ENCODE results near the gene DRAXIN.

The DRAXIN gene

DNA sequence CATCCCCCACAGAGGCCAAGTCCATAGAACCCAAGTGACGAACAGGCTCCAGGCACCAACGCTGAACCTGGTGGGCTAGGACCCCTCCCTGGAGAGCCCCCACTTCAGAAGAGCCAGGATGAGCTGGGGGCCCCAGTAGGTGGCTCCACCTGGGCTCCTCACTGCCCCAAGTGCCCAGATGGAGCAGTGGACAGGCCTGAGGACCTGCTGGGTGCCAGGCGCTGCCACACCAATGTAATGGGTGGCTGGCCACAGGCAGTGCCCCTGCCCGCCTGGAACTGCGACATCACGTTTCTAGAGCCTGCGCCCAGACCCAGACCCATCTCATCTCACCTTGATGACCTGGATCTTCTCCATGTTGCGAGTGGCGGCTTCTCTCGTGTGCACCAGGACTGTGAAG lies 16.2 kb upstream of the DRAXIN start:
- DNase-seq (ENCODE audit: low read depth), result no peak
- TF ChIP-seq, protein P1, sequence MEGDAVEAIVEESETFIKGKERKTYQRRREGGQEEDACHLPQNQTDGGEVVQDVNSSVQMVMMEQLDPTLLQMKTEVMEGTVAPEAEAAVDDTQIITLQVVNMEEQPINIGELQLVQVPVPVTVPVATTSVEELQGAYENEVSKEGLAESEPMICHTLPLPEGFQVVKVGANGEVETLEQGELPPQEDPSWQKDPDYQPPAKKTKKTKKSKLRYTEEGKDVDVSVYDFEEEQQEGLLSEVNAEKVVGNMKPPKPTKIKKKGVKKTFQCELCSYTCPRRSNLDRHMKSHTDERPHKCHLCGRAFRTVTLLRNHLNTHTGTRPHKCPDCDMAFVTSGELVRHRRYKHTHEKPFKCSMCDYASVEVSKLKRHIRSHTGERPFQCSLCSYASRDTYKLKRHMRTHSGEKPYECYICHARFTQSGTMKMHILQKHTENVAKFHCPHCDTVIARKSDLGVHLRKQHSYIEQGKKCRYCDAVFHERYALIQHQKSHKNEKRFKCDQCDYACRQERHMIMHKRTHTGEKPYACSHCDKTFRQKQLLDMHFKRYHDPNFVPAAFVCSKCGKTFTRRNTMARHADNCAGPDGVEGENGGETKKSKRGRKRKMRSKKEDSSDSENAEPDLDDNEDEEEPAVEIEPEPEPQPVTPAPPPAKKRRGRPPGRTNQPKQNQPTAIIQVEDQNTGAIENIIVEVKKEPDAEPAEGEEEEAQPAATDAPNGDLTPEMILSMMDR (IDR thresholded peaks at IDR 0.05; ENCODE audit: control insufficient read depth, extremely low read depth, insufficient read depth), result no peak
- no peak overlapping the region for H3K4me3 ChIP-seq (ENCODE audit: low read depth, low read length)

DNA sequence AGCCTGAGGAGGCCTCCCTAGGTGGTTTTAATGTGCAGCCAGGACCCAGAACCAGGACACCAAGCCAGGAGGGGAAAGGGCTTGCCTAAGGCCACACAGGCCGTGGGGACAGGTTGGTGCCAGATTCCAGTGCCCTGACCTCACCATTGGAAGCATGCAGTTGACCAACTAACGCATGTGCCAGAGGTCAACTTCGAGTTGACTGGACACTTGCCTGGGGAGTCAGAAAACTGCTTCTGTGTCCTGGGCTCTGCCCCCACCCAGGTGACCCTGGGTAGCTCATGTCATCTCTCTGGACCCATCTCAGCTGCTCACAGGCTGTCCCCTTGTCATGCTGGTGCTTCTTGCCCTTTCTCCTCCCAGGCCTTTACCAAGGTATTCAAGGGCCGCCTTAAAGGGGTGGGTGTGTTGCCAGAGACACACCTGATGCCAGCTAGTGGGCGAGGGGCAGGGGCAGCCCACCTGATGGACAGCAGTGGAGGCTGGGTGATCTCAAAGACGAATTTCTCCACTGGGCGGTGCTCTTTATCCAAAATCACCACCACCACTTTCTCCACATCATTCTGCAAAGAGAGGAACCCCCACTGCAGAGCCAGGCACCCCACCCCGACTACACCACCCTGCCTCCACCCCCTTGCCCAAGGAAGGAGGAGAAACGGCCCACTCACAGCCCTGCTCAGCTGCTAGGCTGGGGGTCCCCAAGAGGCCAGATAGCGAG lies 15.0 kb upstream of the DRAXIN start:
- TF ChIP-seq, protein P1 (IDR thresholded peaks at IDR 0.05; ENCODE audit: control insufficient read depth, extremely low read depth, insufficient read depth), result no peak
- no peak overlapping the region for H3K4me3 ChIP-seq (ENCODE audit: low read depth, low read length)

DNA sequence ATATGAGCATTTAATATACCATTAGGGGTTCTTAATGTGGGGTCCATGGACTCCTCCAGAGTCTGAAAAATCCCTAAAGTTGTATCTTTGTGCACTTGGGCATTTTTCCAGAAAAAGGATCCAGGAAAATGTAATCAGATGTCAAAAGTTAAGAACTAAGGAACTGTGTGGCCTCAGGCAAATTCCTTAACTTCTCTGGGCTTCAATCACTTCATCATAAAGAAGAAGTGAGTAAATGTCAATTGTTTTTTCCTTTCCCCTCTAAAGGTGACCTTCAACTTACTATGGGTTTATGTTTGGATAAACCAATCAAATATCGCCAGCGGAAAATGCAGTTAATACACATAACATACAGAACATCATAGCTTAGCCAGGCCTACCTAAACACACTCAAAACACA lies 13.1 kb upstream of the DRAXIN start:
- no peak for DNase-seq (ENCODE audit: low read depth)
- no peak overlapping the region for H3K4me3 ChIP-seq (ENCODE audit: low read depth, low read length)
- TF ChIP-seq, protein P1 (IDR thresholded peaks at IDR 0.05; ENCODE audit: control insufficient read depth, extremely low read depth, insufficient read depth), result no peak

More for the DNA sequence above, 15.0 kb upstream of the DRAXIN start:
- no peak for DNase-seq (ENCODE audit: low read depth)

DNA sequence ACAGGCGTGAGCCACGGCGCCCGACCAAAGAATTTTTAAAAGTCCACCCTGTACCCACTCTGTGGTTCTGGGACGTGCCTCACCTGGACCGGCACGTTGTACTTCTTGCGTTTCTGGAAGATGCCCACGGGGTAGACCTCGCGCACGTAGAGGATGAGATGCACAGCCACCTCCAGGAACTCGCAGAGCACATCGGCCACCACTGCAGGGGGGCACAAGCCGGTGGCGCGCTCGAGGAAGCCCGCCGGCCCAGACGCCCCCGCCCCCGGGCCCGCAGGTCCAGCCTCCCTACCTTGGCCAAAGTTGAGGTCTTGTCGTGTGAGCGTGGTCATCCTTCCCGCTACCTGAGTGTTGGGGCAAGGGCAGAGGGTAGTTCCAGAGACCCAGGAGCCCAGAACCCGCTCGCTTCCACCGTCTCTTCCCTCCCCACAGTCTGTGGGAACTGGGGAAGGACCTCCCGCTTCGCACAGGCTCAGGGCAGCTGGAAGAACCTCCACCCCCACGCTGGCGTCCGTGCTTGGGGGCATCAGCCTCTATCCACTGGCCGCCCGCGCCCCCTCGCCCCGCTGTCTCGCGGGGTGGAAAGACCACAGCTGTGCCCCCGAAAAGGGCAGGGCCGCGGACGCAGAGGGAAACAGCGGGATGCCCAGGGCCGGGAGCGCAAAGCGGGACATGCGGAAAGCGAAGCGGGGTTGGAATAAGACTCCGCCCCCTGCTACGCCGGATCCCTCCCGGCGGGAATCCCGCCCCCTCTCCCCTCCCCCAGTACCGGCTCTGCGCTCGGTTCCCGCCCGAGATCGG lies 11.0 kb upstream of the DRAXIN start:
- peak overlapping the region; percentile 87 for H3K4me3 ChIP-seq (ENCODE audit: low read depth, low read length)
- TF ChIP-seq, protein P1 (IDR thresholded peaks at IDR 0.05; ENCODE audit: control insufficient read depth, extremely low read depth, insufficient read depth), result no peak
- no peak for DNase-seq (ENCODE audit: low read depth)

DNA sequence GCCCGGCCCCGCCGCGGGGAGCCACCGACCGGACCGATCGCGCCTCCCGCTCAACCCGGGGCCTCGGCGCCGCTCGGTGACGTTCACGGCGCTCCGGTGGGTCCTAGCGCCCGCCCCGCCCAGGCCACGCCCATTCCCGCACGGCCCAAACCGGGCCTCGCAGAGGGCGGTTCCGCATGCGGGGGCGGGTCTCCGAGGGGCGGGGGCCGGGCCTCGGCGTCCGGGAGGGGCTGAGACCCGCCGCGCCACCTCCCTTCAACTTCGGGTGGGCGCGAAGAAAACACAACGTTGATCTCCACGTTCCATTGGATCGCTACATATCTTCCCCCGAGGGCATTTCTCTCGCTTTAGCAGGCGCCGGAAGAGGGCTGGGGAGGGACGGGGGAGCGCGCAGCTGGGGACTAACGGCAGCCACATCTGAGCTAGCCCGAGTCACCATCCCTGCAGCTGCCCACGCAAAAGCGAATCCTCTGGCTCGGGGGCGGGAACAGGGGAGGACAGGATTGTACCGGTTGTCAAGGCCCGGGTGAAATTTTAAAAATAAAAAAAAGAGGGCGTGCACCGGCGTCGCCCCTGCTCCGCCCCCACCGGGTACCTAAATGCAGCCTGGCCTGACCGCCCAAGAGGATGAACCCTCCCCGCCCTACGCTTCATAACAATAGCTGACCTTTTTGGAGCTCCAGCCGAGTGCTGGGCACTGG lies 10.3 kb upstream of the DRAXIN start, which contains the start of gene MAD2L2:
Gene MAD2L2, minus strand, starts transcription at position 78 of the 701 bp plus-strand sequence. CDS start 547 bp downstream, outside the sequence.
- H3K4me3 ChIP-seq (ENCODE audit: low read depth, low read length), result peak within 1 kb of the TSS; percentile 87
- no peak for DNase-seq (ENCODE audit: low read depth)
- TF ChIP-seq, protein P1 (IDR thresholded peaks at IDR 0.05; ENCODE audit: control insufficient read depth, extremely low read depth, insufficient read depth), result no peak

DNA sequence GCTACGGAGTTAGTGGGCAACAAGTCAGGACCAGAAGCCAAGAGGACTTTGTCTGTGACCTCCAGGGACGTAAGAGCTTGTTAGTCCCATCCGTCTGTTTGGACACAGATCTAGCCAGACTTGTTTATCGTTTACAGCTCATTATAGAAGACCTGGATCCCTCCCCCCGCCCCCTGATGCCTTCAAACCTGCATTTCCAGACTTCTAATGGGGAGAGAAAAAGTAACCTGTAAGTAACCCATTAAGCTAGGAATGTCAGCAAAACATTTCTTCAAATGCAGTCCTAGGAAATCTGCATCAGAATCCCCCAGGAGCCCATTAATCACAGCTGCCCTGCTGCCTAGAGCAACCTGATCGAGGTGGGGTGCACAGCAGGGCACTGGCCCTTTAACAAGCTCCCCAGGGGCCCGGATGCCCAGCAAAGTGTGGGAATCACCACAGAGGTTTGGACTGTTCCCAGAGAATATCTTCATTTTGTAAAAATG lies 9.2 kb upstream of the DRAXIN start:
- peak; percentile 58 for DNase-seq (ENCODE audit: low read depth)
- H3K4me3 ChIP-seq (ENCODE audit: low read depth, low read length), result 0 out of 2 replicates have a peak overlapping the region, but pooled peaks have one; percentile 87
- TF ChIP-seq, protein P1 (IDR thresholded peaks at IDR 0.05; ENCODE audit: control insufficient read depth, extremely low read depth, insufficient read depth), result no peak
